Chondrocyte (in vitro differentiated cells): Measurements from ENCODE around the gene AGXT. TPM values are rescaled to one million over a fixed set of nuclear protein-coding genes. Genes with fewer than 3 reads are reported as not detected.
"Not testable (repeated sequence)": the region's sequence is repeated elsewhere in the genome, so short reads cannot be mapped to it uniquely, and the experiment has no call there.

ENCODE experiments used
- DNase-seq: peaks from one replicate; pipeline ENCODE4 v3.0.0; 2021; ENCODE audit warnings: mixed read lengths, low spot score
- H3K27ac Mint-ChIP-seq: one replicate; pipeline ENCODE4 v1.8.0; 2021; ENCODE audit warnings: mild to moderate bottlenecking, moderate library complexity, mixed read lengths; ENCODE audit not compliant: unreplicated experiment
- H3K27me3 Mint-ChIP-seq: 2 replicates; pipeline ENCODE4 v1.8.0; 2021; ENCODE audit warnings: low read depth, mixed read lengths
- H3K36me3 Mint-ChIP-seq: 2 replicates; pipeline ENCODE4 v1.8.0; 2021; ENCODE audit warnings: low read depth, mixed read lengths
- H3K4me1 Mint-ChIP-seq: 2 replicates; pipeline ENCODE4 v1.8.0; 2021; ENCODE audit warnings: low read depth, mild to moderate bottlenecking, mixed read lengths
- H3K4me3 Mint-ChIP-seq: one replicate; pipeline ENCODE4 v1.8.0; 2021; ENCODE audit warnings: mild to moderate bottlenecking, moderate library complexity, mixed read lengths; ENCODE audit not compliant: unreplicated experiment
- H3K9me3 Mint-ChIP-seq: 2 replicates; pipeline ENCODE4 v1.8.0; 2021; ENCODE audit warnings: low read depth, mixed read lengths
- CTCF ChIP-seq: fragments of 200-600 bp; sonication (generic); IDR thresholded peaks from 2 replicates; pipeline ENCODE4 v1.5.0; 2021; ENCODE audit warnings: antibody characterized with exemption, mild to moderate bottlenecking, moderate library complexity
- total RNA-seq: library from RNA; stranded (reverse); gene quantifications from 3 replicates; pipeline ENCODE4 v1.2.1, GENCODE V29; 2021

The AGXT gene
- total RNA-seq, 1 donor from 2014 or later: not detected

- no peak for TF ChIP-seq CTCF
- Mint-ChIP-seq H3K9me3 (no peaks in the 10 kb centered on the region), H3K36me3 (no peaks in the 10 kb centered on the region), H3K4me1 (peaks cover under 1% of the 10 kb centered on the region), H3K27ac (no peak overlapping the region), H3K4me3 (no peak overlapping the region), H3K27me3 (peaks cover 24% of the 10 kb centered on the region)
- no peak for DNase-seq
Observed at GRCh38 chr2:240836781-240837467, 31.7 kb upstream of the AGXT start.

- H3K9me3 Mint-ChIP-seq: no peaks in the 10 kb centered on the region
- peaks cover 27% of the 10 kb centered on the region for H3K27me3 Mint-ChIP-seq
- H3K27ac Mint-ChIP-seq: no peak overlapping the region
- H3K4me1 Mint-ChIP-seq: no peaks in the 10 kb centered on the region
- no peak for DNase-seq
- H3K36me3 Mint-ChIP-seq: no peaks in the 10 kb centered on the region
- H3K4me3 Mint-ChIP-seq: no peak overlapping the region
- no peak for TF ChIP-seq CTCF
Observed at GRCh38 chr2:240837621-240838020, 31.0 kb upstream of the AGXT start.

- Mint-ChIP-seq H3K9me3 (no peaks in the 10 kb centered on the region), H3K27me3 (peaks cover 37% of the 10 kb centered on the region), H3K4me3 (no peak overlapping the region), H3K4me1 (no peaks in the 10 kb centered on the region), H3K27ac (no peak overlapping the region), H3K36me3 (no peaks in the 10 kb centered on the region)
- no peak for DNase-seq
- no peak for TF ChIP-seq CTCF
Observed at GRCh38 chr2:240839152-240840143, 29.2 kb upstream of the AGXT start.

- Mint-ChIP-seq H3K27ac (no peak overlapping the region), H3K4me3 (no peak overlapping the region), H3K4me1 (no peaks in the 10 kb centered on the region), H3K36me3 (no peaks in the 10 kb centered on the region), H3K9me3 (no peaks in the 10 kb centered on the region), H3K27me3 (peaks cover 45% of the 10 kb centered on the region)
- DNase-seq: no peak
- peak; percentile 84 for TF ChIP-seq CTCF
Observed at GRCh38 chr2:240840435-240841060, 28.1 kb upstream of the AGXT start.

GRCh38 chr2:240846309-240846708, 22.3 kb upstream of the AGXT start:
- peaks cover 30% of the 10 kb centered on the region for H3K27me3 Mint-ChIP-seq
- DNase-seq, H3K27ac Mint-ChIP-seq, H3K9me3 Mint-ChIP-seq, H3K4me3 Mint-ChIP-seq, H3K36me3 Mint-ChIP-seq, H3K4me1 Mint-ChIP-seq: not testable (repeated sequence)
